Heart left ventricle (tissue), 13 donors: ENCODE measurements around the gene HIGD1A.

Experiments used
- POLR2A ChIP-seq, 2 donors: fragments of 450-650 bp; IDR thresholded peaks; one replicate each; pipeline ENCODE4 v1.6.1; 2017; ENCODE audit warnings: antibody characterized with exemption in 2 of 2, mild to moderate bottlenecking in 2 of 2, moderate library complexity in 2 of 2
- TF ChIP-seq, protein P1 (sequence below), 12 donors: fragments of 200-600 bp; sonication (generic) in 4 of 12; IDR thresholded peaks; one replicate each; pipeline versions ENCODE4 v1.5.0 to v1.8.0; 2018 to 2022; ENCODE audit warnings: antibody characterized with exemption in 12 of 12, mild to moderate bottlenecking in 5 of 12
- donor health status: ischemic (EF 13 %, LVEDD 7.1; RV severe dilation, severe dysfunction).
- donor health status: DM: no; HTN: yes; CAD: no.
- donor health status: DM: no; HTN: no; CAD: no.
- donor health status: ischemic (EF 25% LVEDD 6.9; RV normal size, moderate dysfunction).
- donor health status: ischemic (EF 25% LVEDD 5.7; RV mildly dilated, moderate dysfunction).
- donor health status: ischemic (EF 35%, LVEDD 5.7; RV mildly dilated, moderate dysfunction).
- donor health status: nonischemic (EF 11% LVEDD 7.7; RV severe dilation, severe dysfunction).
- donor health status: DM: yes; HTN: yes; CAD: no.
- donor health status: PGD.
- donor health status: ischemic (EF 29% LVEDD 5.4; RV normal size, mild dysfunction).
- donor health status: nonischemic (EF 23%, LVEDD 6.1; RV moderate dilation, normal function).

GRCh38 chr3:42822828-42823227 is 18.5 kb upstream of the HIGD1A start:
- TF ChIP-seq, protein P1, sequence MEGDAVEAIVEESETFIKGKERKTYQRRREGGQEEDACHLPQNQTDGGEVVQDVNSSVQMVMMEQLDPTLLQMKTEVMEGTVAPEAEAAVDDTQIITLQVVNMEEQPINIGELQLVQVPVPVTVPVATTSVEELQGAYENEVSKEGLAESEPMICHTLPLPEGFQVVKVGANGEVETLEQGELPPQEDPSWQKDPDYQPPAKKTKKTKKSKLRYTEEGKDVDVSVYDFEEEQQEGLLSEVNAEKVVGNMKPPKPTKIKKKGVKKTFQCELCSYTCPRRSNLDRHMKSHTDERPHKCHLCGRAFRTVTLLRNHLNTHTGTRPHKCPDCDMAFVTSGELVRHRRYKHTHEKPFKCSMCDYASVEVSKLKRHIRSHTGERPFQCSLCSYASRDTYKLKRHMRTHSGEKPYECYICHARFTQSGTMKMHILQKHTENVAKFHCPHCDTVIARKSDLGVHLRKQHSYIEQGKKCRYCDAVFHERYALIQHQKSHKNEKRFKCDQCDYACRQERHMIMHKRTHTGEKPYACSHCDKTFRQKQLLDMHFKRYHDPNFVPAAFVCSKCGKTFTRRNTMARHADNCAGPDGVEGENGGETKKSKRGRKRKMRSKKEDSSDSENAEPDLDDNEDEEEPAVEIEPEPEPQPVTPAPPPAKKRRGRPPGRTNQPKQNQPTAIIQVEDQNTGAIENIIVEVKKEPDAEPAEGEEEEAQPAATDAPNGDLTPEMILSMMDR (IDR thresholded peaks at IDR 0.05): no peak
- no peak for TF ChIP-seq POLR2A (IDR thresholded peaks at IDR 0.05)
